Astrocyte (in vitro differentiated cells and primary cell): Measurements from ENCODE around the gene HAP1.

Experiments used
- CTCF ChIP-seq: IDR thresholded peaks from 2 replicates; pipeline ENCODE4 v1.5.1; 2011; ENCODE audit warnings: low read depth, mild to moderate bottlenecking, inconsistent platforms, low read length, moderate library complexity; ENCODE audit not compliant: insufficient read depth
- EZH2 ChIP-seq: IDR thresholded peaks from 2 replicates; pipeline ENCODE4 v1.6.1; 2012; ENCODE audit warnings: mild to moderate bottlenecking, low read length, inconsistent platforms; ENCODE audit not compliant: insufficient read depth

DNA sequence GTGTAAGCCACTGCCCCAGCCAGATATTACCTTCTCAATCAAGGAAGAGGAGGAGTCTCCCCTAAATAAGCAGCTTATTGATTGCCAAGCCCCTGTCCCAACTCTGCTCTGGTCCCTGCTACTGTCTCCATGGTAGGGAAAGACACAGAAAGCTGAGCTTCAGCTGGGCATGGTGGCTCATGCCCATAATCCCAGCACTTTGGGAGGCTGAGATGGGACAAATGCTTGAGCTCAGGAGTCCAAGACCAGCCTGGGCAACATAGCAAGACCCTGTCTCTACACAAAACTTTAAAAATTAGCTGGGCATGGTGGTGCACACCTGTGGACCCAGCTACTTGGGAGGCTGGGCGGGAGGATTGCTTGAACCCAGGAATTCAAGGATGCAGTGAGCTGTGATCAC, 45.5 kb upstream of the HAP1 start:
- TF ChIP-seq CTCF (no peak), EZH2 (no peak)
